HEK293 (cell line): ENCODE results near the gene ZNRF1.
"Not testable (repeated sequence)": the region's sequence is repeated elsewhere in the genome, so short reads cannot be mapped to it uniquely, and the experiment has no call there.

ENCODE experiments used
- CTCF ChIA-PET: fragments of 350-600 bp; formaldehyde crosslinking; extraction: SDS; loops from one replicate; lab custom pipeline; 2021; ENCODE audit warnings: antibody characterized with exemption; lab: Yijun Ruan, JAX
- POLR2A ChIA-PET: fragments of 300-600 bp; formaldehyde crosslinking; extraction: SDS; loops from one replicate; lab custom pipeline; 2020; ENCODE audit warnings: antibody characterized with exemption, inconsistent platforms; lab: Yijun Ruan, JAX
- H3K27ac ChIP-seq: fragments of 200-500 bp; sonication (Bioruptor generic); 2 replicates; pipeline ENCODE4 v1.5.1; 2014; ENCODE audit warnings: low read depth, low read length, control low read depth, inconsistent platforms; ENCODE audit errors: extremely low read depth
- H3K36me3 ChIP-seq, 2 experiments: fragments of 200-500 bp in 1 of 2; sonication (Bioruptor generic) in 1 of 2; 1 replicate in 1 of 2; 2 replicates in 1 of 2; pipeline ENCODE4 v1.5.1; 2014 to 2017; ENCODE audit warnings: inconsistent platforms in 2 of 2, low read length in 2 of 2; ENCODE audit not compliant: control insufficient read depth in 2 of 2, insufficient read depth in 1 of 2
- H3K4me1 ChIP-seq: fragments of 200-500 bp; sonication (Bioruptor generic); 2 replicates; pipeline ENCODE4 v1.5.1; 2014; ENCODE audit warnings: mild to moderate bottlenecking, low read length, inconsistent platforms; ENCODE audit not compliant: control insufficient read depth, insufficient read depth
- H3K4me3 ChIP-seq: 2 replicates; pipeline ENCODE4 v1.5.1; 2011; ENCODE audit warnings: low read depth, mild to moderate bottlenecking, control low read depth, low read length, moderate library complexity
- H3K9me3 ChIP-seq: fragments of 200-500 bp; sonication (Bioruptor generic); 2 replicates; pipeline ENCODE4 v1.5.1; 2014; ENCODE audit warnings: low read depth, low read length, inconsistent platforms; ENCODE audit not compliant: control insufficient read depth, insufficient read depth
- FEZF1 ChIP-seq: fragments of 450-650 bp; formaldehyde crosslinking; IDR thresholded peaks from 2 replicates; pipeline ENCODE4 v1.5.1; 2016; ENCODE audit warnings: missing biosample characterization, missing genetic modification characterization
- SCRT1 ChIP-seq: fragments of 450-650 bp; formaldehyde crosslinking; IDR thresholded peaks from 2 replicates; pipeline ENCODE4 v1.5.1; 2016; ENCODE audit warnings: missing biosample characterization, missing genetic modification characterization, borderline replicate concordance
- ZBTB1 ChIP-seq: fragments of 450-650 bp; formaldehyde crosslinking; IDR thresholded peaks from 2 replicates; pipeline ENCODE4 v1.5.1; 2016; ENCODE audit warnings: missing biosample characterization, missing genetic modification characterization
- ZBTB8A ChIP-seq: fragments of 450-650 bp; formaldehyde crosslinking; IDR thresholded peaks from 2 replicates; pipeline ENCODE4 v1.5.1; 2016; ENCODE audit warnings: missing biosample characterization, missing genetic modification characterization
- ZFP37 ChIP-seq: fragments of 450-650 bp; formaldehyde crosslinking; IDR thresholded peaks from 2 replicates; pipeline ENCODE4 v1.5.1; 2016; ENCODE audit warnings: missing biosample characterization, missing genetic modification characterization
- ZFP41 ChIP-seq: fragments of 450-650 bp; formaldehyde crosslinking; IDR thresholded peaks from 2 replicates; pipeline ENCODE4 v1.5.1; 2016; ENCODE audit warnings: missing biosample characterization, missing genetic modification characterization, borderline replicate concordance
- ZNF140 ChIP-seq: fragments of 450-650 bp; formaldehyde crosslinking; IDR thresholded peaks from 2 replicates; pipeline ENCODE4 v1.5.1; 2016; ENCODE audit warnings: missing biosample characterization, missing genetic modification characterization
- ZNF202 ChIP-seq: fragments of 450-650 bp; formaldehyde crosslinking; IDR thresholded peaks from 2 replicates; pipeline ENCODE4 v1.5.1; 2016; ENCODE audit warnings: missing biosample characterization, missing genetic modification characterization, borderline replicate concordance
- ZNF221 ChIP-seq: fragments of 450-650 bp; formaldehyde crosslinking; IDR thresholded peaks from 2 replicates; pipeline ENCODE4 v1.5.1; 2017; ENCODE audit warnings: missing biosample characterization, missing genetic modification characterization, borderline replicate concordance
- ZNF558 ChIP-seq: fragments of 450-650 bp; formaldehyde crosslinking; IDR thresholded peaks from 2 replicates; pipeline ENCODE4 v1.5.1; 2016; ENCODE audit warnings: missing biosample characterization, missing genetic modification characterization
- ZNF621 ChIP-seq: fragments of 450-650 bp; formaldehyde crosslinking; IDR thresholded peaks from 2 replicates; pipeline ENCODE4 v1.5.1; 2017; ENCODE audit warnings: missing biosample characterization, missing genetic modification characterization
- ZNF624 ChIP-seq: fragments of 450-650 bp; formaldehyde crosslinking; IDR thresholded peaks from 2 replicates; pipeline ENCODE4 v1.5.1; 2017; ENCODE audit warnings: missing biosample characterization, missing genetic modification characterization
- ZNF76 ChIP-seq: fragments of 450-650 bp; formaldehyde crosslinking; IDR thresholded peaks from 2 replicates; pipeline ENCODE4; 2016; ENCODE audit warnings: low read depth, missing biosample characterization, missing genetic modification characterization, borderline replicate concordance
- ZNF768 ChIP-seq: fragments of 450-650 bp; formaldehyde crosslinking; IDR thresholded peaks from 2 replicates; pipeline ENCODE4 v1.5.1; 2018; ENCODE audit warnings: missing biosample characterization, mild to moderate bottlenecking, missing genetic modification characterization
- ZNF792 ChIP-seq: fragments of 450-650 bp; formaldehyde crosslinking; IDR thresholded peaks from 2 replicates; pipeline ENCODE4 v1.5.1; 2016; ENCODE audit warnings: missing biosample characterization, missing genetic modification characterization
- ZSCAN23 ChIP-seq: fragments of 450-650 bp; formaldehyde crosslinking; IDR thresholded peaks from 2 replicates; pipeline ENCODE4 v1.5.1; 2016; ENCODE audit warnings: missing biosample characterization, missing genetic modification characterization
- TF ChIP-seq, protein P1 (sequence below): fragments of 450-650 bp; formaldehyde crosslinking; IDR thresholded peaks from 2 replicates; pipeline ENCODE4 v1.5.1; 2017; ENCODE audit warnings: missing biosample characterization, missing genetic modification characterization
- TF ChIP-seq, protein P2 (sequence below): fragments of 450-650 bp; formaldehyde crosslinking; optimal IDR thresholded peaks from 2 replicates; pipeline ENCODE3; 2016; ENCODE audit warnings: missing biosample characterization, mild to moderate bottlenecking, missing genetic modification characterization
- TF ChIP-seq, protein P3 (sequence below): fragments of 450-650 bp; formaldehyde crosslinking; IDR thresholded peaks from 2 replicates; pipeline ENCODE4 v1.5.1; 2016; ENCODE audit warnings: missing biosample characterization, missing genetic modification characterization

ZNRF1 gene

DNA sequence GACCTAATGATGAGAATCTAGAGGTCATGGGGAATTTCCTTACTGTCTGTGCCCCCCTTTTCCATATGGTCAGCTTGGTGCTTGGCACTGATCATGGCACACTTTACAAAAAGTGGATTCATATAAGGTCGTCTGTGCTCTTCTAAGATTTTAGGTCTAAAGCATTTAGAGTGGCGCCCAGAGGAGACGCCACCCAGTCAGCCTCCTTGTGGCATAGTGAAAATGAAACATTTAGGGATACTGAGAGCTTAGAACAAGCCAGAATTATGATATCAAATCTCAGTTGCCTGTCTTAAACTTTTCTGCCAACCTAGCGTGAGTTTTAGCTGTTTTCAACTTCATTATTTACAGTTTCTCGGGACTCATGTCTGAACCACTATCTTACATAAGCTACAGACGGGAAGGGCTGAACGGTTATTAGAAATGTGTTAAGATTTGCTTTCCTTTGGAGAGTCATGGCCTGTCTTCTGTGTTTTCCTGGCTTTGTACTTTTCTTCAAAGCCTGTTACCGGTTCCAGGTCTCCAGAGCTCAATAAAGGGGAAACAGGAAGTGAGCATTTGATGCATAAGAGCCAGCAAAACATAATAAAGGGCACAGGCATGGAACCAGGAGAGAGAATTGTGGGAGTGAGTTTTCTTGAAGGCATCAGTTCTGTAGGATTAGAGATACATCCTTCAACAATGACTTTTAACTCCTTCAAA is 13.7 kb downstream of the ZNRF1 start:
- H3K27ac ChIP-seq: peak overlapping the region; percentile 35; the same call in 1 of the 2 replicates
- H3K4me1 ChIP-seq: peaks cover 8% of the 10 kb centered on the region; the same call in 1 of the 2 replicates
- TF ChIP-seq ZNF792 (no peak), ZNF140 (tag by site-specific recombination) (no peak), ZFP37 (no peak), ZNF221 (no peak), ZFP41 (tag by site-specific recombination) (no peak), ZNF558 (tag by site-specific recombination) (no peak), FEZF1 (tag by site-specific recombination) (no peak), ZSCAN23 (tag by site-specific recombination) (no peak), ZNF621 (tag by site-specific recombination) (no peak), ZNF202 (no peak), ZNF76 (tag by site-specific recombination) (no peak), ZNF624 (tag by site-specific recombination) (no peak), SCRT1 (no peak), ZNF768 (tag by site-specific recombination) (no peak), ZBTB8A (no peak), ZBTB1 (tag by site-specific recombination) (no peak)
- TF ChIP-seq, protein P1, sequence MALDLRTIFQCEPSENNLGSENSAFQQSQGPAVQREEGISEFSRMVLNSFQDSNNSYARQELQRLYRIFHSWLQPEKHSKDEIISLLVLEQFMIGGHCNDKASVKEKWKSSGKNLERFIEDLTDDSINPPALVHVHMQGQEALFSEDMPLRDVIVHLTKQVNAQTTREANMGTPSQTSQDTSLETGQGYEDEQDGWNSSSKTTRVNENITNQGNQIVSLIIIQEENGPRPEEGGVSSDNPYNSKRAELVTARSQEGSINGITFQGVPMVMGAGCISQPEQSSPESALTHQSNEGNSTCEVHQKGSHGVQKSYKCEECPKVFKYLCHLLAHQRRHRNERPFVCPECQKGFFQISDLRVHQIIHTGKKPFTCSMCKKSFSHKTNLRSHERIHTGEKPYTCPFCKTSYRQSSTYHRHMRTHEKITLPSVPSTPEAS (tag by site-specific recombination): no peak
- TF ChIP-seq, protein P2, sequence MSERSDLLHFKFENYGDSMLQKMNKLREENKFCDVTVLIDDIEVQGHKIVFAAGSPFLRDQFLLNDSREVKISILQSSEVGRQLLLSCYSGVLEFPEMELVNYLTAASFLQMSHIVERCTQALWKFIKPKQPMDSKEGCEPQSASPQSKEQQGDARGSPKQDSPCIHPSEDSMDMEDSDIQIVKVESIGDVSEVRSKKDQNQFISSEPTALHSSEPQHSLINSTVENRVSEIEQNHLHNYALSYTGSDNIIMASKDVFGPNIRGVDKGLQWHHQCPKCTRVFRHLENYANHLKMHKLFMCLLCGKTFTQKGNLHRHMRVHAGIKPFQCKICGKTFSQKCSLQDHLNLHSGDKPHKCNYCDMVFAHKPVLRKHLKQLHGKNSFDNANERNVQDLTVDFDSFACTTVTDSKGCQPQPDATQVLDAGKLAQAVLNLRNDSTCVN (tag by site-specific recombination): no peak
- TF ChIP-seq, protein P3, sequence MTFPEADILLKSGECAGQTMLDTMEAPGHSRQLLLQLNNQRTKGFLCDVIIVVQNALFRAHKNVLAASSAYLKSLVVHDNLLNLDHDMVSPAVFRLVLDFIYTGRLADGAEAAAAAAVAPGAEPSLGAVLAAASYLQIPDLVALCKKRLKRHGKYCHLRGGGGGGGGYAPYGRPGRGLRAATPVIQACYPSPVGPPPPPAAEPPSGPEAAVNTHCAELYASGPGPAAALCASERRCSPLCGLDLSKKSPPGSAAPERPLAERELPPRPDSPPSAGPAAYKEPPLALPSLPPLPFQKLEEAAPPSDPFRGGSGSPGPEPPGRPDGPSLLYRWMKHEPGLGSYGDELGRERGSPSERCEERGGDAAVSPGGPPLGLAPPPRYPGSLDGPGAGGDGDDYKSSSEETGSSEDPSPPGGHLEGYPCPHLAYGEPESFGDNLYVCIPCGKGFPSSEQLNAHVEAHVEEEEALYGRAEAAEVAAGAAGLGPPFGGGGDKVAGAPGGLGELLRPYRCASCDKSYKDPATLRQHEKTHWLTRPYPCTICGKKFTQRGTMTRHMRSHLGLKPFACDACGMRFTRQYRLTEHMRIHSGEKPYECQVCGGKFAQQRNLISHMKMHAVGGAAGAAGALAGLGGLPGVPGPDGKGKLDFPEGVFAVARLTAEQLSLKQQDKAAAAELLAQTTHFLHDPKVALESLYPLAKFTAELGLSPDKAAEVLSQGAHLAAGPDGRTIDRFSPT: no peak
- TF ChIP-seq, all 188 proteins: peak for 0
- Histone ChIP-seq H3K4me3 (no peak overlapping the region), H3K9me3 (no peaks in the 10 kb centered on the region), H3K36me3 (no peaks in the 10 kb centered on the region)
- POLR2A ChIA-PET: interaction anchor here (1.1 kb wide), 1 partner anchor 27 kb away, joined by 3 read pairs; the partner anchor contains the start of gene WDR59
- CTCF ChIA-PET: interaction anchor here (0.8 to 2.2 kb wide), 3 partner anchors 13 to 99 kb away, joined by 4 to 6 read pairs (median 4); no protein-coding TSS in a partner anchor

DNA sequence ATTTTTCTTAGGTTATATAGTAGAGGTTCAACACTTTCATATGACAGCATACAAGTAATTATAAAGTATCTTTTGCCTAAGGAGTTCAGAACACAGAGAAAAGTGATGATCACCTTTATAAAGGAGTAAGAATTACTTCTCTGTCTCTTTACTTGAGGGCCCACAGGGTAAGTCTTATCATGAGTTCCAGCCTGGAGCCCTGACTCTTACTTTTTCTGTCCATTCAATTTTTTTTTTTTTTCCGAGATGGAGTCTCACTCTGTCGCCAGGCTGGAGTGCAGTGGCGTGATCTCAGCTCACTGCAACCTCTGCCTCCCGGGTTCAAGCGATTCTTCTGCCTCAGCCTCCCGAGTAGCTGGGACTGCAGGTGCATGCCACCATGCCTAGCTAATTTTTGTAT is 14.3 kb downstream of the ZNRF1 start:
- H3K27ac ChIP-seq, POLR2A ChIA-PET: not testable (repeated sequence)
- CTCF ChIA-PET: interaction anchor here (1.6 kb wide), 1 partner anchor 98 kb away, joined by 4 read pairs; no protein-coding TSS in a partner anchor

More for the DNA sequence above, 14.3 kb downstream of the ZNRF1 start:
- H3K4me3 ChIP-seq, H3K9me3 ChIP-seq, H3K4me1 ChIP-seq, H3K36me3 ChIP-seq: not testable (repeated sequence)
